Kidney (tissue), 14 donors: ENCODE results near the gene C1QTNF4. TPM values are rescaled to one million over a fixed set of nuclear protein-coding genes. Genes with fewer than 3 reads are reported as not detected.
A peak's percentile ranks its signal among the peaks of the same experiment; 100 is the strongest.
"Not testable (repeated sequence)": the region's sequence is repeated elsewhere in the genome, so short reads cannot be mapped to it uniquely, and the experiment has no call there.

Experiments
- DNase-seq, 5 donors: peaks; one replicate each; pipeline ENCODE4 v3.0.0-alpha.2; 2013 to 2020
- FAIRE-seq: peaks from 2 replicates; lab custom pipeline; 2012; peaks lifted over from hg19 to GRCh38; lab: Jason Lieb, UNC
- H3K27ac ChIP-seq, 2 donors: one replicate each; pipeline ENCODE4 v1.7.0; 2013; ENCODE audit warnings: low read depth in 2 of 2, low read length in 2 of 2, inconsistent platforms in 1 of 2
- H3K27me3 ChIP-seq: one replicate; pipeline ENCODE4 v1.7.1; 2013; ENCODE audit warnings: low read length, inconsistent platforms; ENCODE audit not compliant: control insufficient read depth, insufficient read depth
- H3K36me3 ChIP-seq, 3 donors: one replicate each; pipeline versions ENCODE4 v1.7.0 to v1.7.1; 2013; ENCODE audit warnings: low read length in 3 of 3, control low read depth in 1 of 3, inconsistent platforms in 1 of 3; ENCODE audit not compliant: insufficient read depth in 3 of 3, control insufficient read depth in 2 of 3
- H3K4me1 ChIP-seq, 3 donors: one replicate each; pipeline versions ENCODE4 v1.7.0 to v1.7.1; 2013; ENCODE audit warnings: low read length in 3 of 3, inconsistent platforms in 1 of 3, low read depth in 1 of 3; ENCODE audit not compliant: control insufficient read depth in 2 of 3, insufficient read depth in 2 of 3
- H3K4me3 ChIP-seq, 3 donors: one replicate each; pipeline versions ENCODE4 v1.7.0 to v1.8.1; 2013; ENCODE audit warnings: low read length in 3 of 3, control low read depth in 1 of 3, inconsistent platforms in 1 of 3
- H3K9ac ChIP-seq, 3 donors: one replicate each; pipeline versions ENCODE4 v1.7.0 to v1.7.1; 2013; ENCODE audit warnings: low read length in 3 of 3, control low read depth in 1 of 3, inconsistent platforms in 1 of 3
- H3K9me3 ChIP-seq, 3 donors: one replicate each; pipeline versions ENCODE4 v1.7.0 to v1.7.1; 2013; ENCODE audit warnings: low read length in 3 of 3, control low read depth in 1 of 3, inconsistent platforms in 1 of 3; ENCODE audit not compliant: control insufficient read depth in 2 of 3, insufficient read depth in 1 of 3
- intact Hi-C: fragments of 100-400 bp; cut with DNase I; formaldehyde crosslinking; loops from one replicate; pipeline ENCODE4 v1.11.1; 2022
- polyA plus RNA-seq: library from polyadenylated mRNA; stranded (reverse); fragments of 350-450 nt; fragmentation: Illumina TruSeq; extraction: RNeasy Lipid Tissue Mini Kit (QIAGEN cat#74804); gene quantifications from one replicate; pipeline ENCODE4 v1.2.3, GENCODE V29; 2014; ENCODE audit warnings: low read depth, low replicate concordance; ENCODE audit not compliant: insufficient read depth
- total RNA-seq: library from RNA; stranded (reverse); fragmentation: NEBNext Ultra II Directional; extraction: Animal tissue kit (Norgen Biotek cat#: 25700); gene quantifications from one replicate; pipeline ENCODE4 v1.2.1, GENCODE V29; 2021
- TF ChIP-seq, protein P1 (sequence below): IDR thresholded peaks from 3 replicates; pipeline ENCODE4 v1.5.1; 2012; ENCODE audit warnings: mild to moderate bottlenecking, moderate library complexity, borderline replicate concordance; ENCODE audit not compliant: insufficient read depth; ENCODE audit errors: extremely low read depth
- donor health status: control.
- donor health status: control.
- donor health status: control.
- donor health status: control.
- donor health status: control.
- donor health status: DM: yes; HTN: yes; CAD: no.
- donor health status: Normal renal cell carcinoma (clear cell type).

Gene C1QTNF4
- total and polyA plus RNA-seq, 2 donors from 2014 or later, result 0.25 to 0.62 TPM

- DNase-seq, result no peak
- H3K9me3 ChIP-seq, result no peaks in the 10 kb centered on the region
- intact Hi-C loops, result no loop called here
- no peak overlapping the region for H3K27ac ChIP-seq
- H3K4me1 ChIP-seq, result peaks cover 0 to 4% (median 0%) of the 10 kb centered on the region in 3 donors
- H3K4me3 ChIP-seq, result no peak overlapping the region
- no peak overlapping the region for H3K9ac ChIP-seq
- H3K27me3 ChIP-seq, result no peaks in the 10 kb centered on the region
- FAIRE-seq, result no peak
- TF ChIP-seq, protein P1, sequence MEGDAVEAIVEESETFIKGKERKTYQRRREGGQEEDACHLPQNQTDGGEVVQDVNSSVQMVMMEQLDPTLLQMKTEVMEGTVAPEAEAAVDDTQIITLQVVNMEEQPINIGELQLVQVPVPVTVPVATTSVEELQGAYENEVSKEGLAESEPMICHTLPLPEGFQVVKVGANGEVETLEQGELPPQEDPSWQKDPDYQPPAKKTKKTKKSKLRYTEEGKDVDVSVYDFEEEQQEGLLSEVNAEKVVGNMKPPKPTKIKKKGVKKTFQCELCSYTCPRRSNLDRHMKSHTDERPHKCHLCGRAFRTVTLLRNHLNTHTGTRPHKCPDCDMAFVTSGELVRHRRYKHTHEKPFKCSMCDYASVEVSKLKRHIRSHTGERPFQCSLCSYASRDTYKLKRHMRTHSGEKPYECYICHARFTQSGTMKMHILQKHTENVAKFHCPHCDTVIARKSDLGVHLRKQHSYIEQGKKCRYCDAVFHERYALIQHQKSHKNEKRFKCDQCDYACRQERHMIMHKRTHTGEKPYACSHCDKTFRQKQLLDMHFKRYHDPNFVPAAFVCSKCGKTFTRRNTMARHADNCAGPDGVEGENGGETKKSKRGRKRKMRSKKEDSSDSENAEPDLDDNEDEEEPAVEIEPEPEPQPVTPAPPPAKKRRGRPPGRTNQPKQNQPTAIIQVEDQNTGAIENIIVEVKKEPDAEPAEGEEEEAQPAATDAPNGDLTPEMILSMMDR, result no peak
- H3K36me3 ChIP-seq, result no peaks in the 10 kb centered on the region
Measured at GRCh38 chr11:47560426-47560825, 33.8 kb downstream of the C1QTNF4 start.

GRCh38 chr11:47558695-47559094 lies 35.5 kb downstream of the C1QTNF4 start:
- Histone ChIP-seq H3K9me3 (no peaks in the 10 kb centered on the region), H3K9ac (no peak overlapping the region), H3K27me3 (no peaks in the 10 kb centered on the region), H3K4me3 (no peak overlapping the region), H3K27ac (no peak overlapping the region), H3K4me1 (no peaks in the 10 kb centered on the region), H3K36me3 (no peaks in the 10 kb centered on the region)
- TF ChIP-seq, protein P1, result no peak
- peak; percentile 99 for FAIRE-seq
- no peak for DNase-seq
- intact Hi-C loops, result no loop called here

GRCh38 chr11:47557004-47557403 lies 37.2 kb downstream of the C1QTNF4 start:
- H3K9ac ChIP-seq, H3K9me3 ChIP-seq, H3K27ac ChIP-seq, intact Hi-C loops, DNase-seq, H3K27me3 ChIP-seq, FAIRE-seq, H3K36me3 ChIP-seq, H3K4me1 ChIP-seq, H3K4me3 ChIP-seq: not testable (repeated sequence)

- FAIRE-seq (no peak), DNase-seq (no peak)
- H3K36me3 ChIP-seq, result no peaks in the 10 kb centered on the region
- intact Hi-C loops, result no loop called here
- H3K9me3 ChIP-seq, result no peaks in the 10 kb centered on the region
- H3K27me3 ChIP-seq, result no peaks in the 10 kb centered on the region
- H3K4me1 ChIP-seq, result peaks cover 0 to 17% (median 9%) of the 10 kb centered on the region in 3 donors
- H3K9ac ChIP-seq, result peak overlapping the region; percentile 71 to 72 (median 71)
- no peak overlapping the region for H3K27ac ChIP-seq
- TF ChIP-seq, protein P1, result no peak
- peak overlapping the region; percentile 58 to 92 (median 73) for H3K4me3 ChIP-seq
Measured at GRCh38 chr11:47553406-47553743, 40.8 kb downstream of the C1QTNF4 start.
